ENCODE data around the gene TPD52L2.

DNA sequence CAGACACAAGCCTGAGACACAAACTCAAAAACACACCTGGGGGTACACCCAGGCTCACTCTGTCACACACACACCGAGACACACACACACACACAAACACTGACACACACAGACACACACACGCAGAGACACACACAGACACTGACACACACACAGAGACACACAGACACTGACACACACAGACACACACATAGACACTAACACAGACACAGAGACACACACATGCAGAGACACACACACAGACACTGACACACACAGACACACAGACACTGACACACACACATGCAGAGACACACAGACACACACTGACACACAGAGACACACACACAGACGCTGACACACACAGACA lies 18.2 kb upstream of the TPD52L2 start:
- no peak for TF ChIP-seq POLR2A (IDR thresholded peaks at IDR 0.05; ENCODE audit: low read length)
- no peak for TF ChIP-seq GATA1 (IDR thresholded peaks at IDR 0.05; ENCODE audit: low read depth, low read length)

Data from erythroblast (primary cell).